Activated naive CD4-positive, alpha-beta T cell treated with anti-CD3 and anti-CD28 coated beads, Interleukin-2, amount 10 ng/mL, durations not matched to agents 7 days and 5 days (primary cell): ENCODE measurements around the gene CST9L.
"Not testable (repeated sequence)": the region's sequence is repeated elsewhere in the genome, so short reads cannot be mapped to it uniquely, and the experiment has no call there.

Experiments used
- CTCF ChIA-PET: fragments of 350-600 bp; sonication (Branson Sonifier 250); formaldehyde crosslinking; loops from one replicate; lab custom pipeline; 2021; ENCODE audit warnings: antibody characterized with exemption; lab: Charles Lee
- DNase-seq: peaks from one replicate; pipeline ENCODE4 v3.0.0-alpha.2; 2020
- H3K27ac Mint-ChIP-seq: one replicate; pipeline ENCODE4 v1.8.0; 2021; ENCODE audit warnings: mild to moderate bottlenecking, moderate library complexity, mixed read lengths
- H3K27me3 Mint-ChIP-seq: one replicate; pipeline ENCODE4 v1.8.0; 2021; ENCODE audit warnings: mild to moderate bottlenecking, mixed read lengths
- H3K36me3 Mint-ChIP-seq: one replicate; pipeline ENCODE4 v1.8.0; 2021; ENCODE audit warnings: mixed read lengths
- H3K4me1 Mint-ChIP-seq: one replicate; pipeline ENCODE4 v1.8.0; 2021; ENCODE audit warnings: mixed read lengths
- H3K4me3 Mint-ChIP-seq: one replicate; pipeline ENCODE4 v1.8.0; 2021; ENCODE audit warnings: mild to moderate bottlenecking, moderate library complexity, mixed read lengths
- H3K9me3 Mint-ChIP-seq: one replicate; pipeline ENCODE4 v1.8.0; 2021; ENCODE audit warnings: mixed read lengths

Gene CST9L

GRCh38 chr20:23601715-23602114 lies 33.4 kb upstream of the CST9L start:
- Mint-ChIP-seq H3K36me3 (no peaks in the 10 kb centered on the region), H3K27ac (no peak overlapping the region), H3K27me3 (peaks cover 9% of the 10 kb centered on the region), H3K4me1 (no peaks in the 10 kb centered on the region), H3K4me3 (no peak overlapping the region), H3K9me3 (no peaks in the 10 kb centered on the region)
- no peak for DNase-seq
- CTCF ChIA-PET: interaction anchor here (1.0 to 1.5 kb wide), 3 partner anchors 10 to 911 kb away, joined by 3 to 4 read pairs (median 3); no protein-coding TSS in a partner anchor

- no peaks in the 10 kb centered on the region for H3K36me3 Mint-ChIP-seq
- H3K27me3 Mint-ChIP-seq: peaks cover 3% of the 10 kb centered on the region
- H3K4me1 Mint-ChIP-seq: no peaks in the 10 kb centered on the region
- no peak overlapping the region for H3K4me3 Mint-ChIP-seq
- CTCF ChIA-PET: no interaction called here
- no peaks in the 10 kb centered on the region for H3K9me3 Mint-ChIP-seq
- DNase-seq: no peak
- no peak overlapping the region for H3K27ac Mint-ChIP-seq
Measured at GRCh38 chr20:23598481-23598880, 30.2 kb upstream of the CST9L start.

DNA sequence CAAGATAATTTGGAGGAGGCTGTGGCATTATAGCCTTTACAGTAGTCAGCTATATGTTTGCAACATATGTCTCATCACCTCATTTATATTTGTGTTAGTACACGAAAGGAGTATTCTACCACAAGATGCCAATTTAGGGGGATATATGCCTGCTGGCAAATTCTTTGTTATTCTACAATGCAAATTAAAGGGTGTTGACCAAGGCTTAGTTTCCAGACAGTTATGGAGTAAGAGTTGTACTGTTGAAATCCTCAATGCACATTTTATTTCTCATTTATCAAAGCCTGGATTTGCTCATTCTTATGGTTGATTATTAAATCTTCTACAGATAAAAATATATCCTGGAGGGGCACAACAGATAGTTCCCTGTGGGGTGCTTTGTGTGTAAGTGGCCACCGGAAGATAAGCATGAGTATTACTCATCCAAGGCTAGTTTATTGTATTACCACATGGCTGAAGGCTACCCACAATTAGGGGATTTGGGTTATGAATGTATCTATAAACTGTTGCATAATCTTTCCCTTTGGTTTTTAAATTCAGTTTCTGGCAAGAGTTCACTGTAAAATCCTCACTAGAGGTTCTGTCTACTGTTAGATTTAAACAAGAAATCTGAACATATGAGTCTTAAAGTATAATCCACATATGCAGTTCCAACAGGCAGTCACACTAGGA lies 28.4 kb upstream of the CST9L start:
- H3K27ac Mint-ChIP-seq: no peak overlapping the region
- H3K4me1 Mint-ChIP-seq: no peaks in the 10 kb centered on the region
- H3K9me3 Mint-ChIP-seq: no peaks in the 10 kb centered on the region
- CTCF ChIA-PET: no interaction called here
- H3K27me3 Mint-ChIP-seq: no peaks in the 10 kb centered on the region
- no peak overlapping the region for H3K4me3 Mint-ChIP-seq
- H3K36me3 Mint-ChIP-seq: no peaks in the 10 kb centered on the region
- DNase-seq: no peak

GRCh38 chr20:23595941-23596340 lies 27.7 kb upstream of the CST9L start:
- Mint-ChIP-seq H3K4me1 (no peaks in the 10 kb centered on the region), H3K27me3 (no peaks in the 10 kb centered on the region), H3K4me3 (no peak overlapping the region), H3K27ac (no peak overlapping the region), H3K36me3 (no peaks in the 10 kb centered on the region), H3K9me3 (no peaks in the 10 kb centered on the region)
- DNase-seq: no peak
- CTCF ChIA-PET: no interaction called here

DNA sequence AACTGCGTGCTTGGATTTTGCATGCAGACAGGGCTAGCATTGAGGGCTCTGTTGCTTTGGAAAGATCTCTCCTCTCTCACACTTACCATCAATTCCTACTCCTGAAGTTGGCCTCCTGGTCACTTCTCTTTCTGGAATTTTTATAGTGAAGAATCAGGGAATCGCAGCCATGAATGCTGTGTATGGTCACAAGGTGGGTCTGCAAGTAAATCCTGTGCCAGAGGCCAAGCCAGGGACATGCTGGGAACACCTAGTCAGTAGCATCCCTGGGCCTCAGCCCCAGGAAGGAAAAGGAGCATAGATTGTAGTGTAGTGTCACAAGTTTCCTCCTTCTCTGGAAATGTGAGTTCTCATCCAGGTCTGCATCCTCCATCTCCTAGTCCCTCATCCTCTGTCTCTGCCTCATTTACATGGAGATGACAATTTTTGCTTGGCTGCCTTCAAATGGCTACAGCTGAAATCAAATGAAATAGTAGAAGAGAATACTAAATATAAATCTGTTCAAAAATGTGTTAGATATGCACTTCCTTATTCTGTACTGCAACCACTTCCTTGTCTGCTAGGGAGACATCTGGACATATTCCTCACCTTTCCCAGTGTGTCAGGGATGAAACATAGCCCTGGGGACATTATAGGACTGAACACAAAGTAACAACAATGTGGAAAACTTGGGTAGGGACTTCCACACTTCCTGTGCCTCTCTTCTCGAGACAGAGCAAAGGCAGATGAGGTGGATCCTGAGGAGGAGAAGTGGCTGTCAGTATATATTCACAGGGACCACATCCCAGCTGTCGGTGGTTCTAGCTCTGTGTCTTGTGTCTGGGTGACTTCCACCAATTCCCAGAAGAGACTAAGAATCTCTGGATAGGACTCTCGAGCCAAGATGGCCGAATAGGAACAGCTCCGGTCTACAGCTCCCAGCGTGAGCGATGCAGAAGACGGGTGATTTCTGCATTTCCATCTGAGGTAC lies 20.4 kb upstream of the CST9L start:
- no peak for DNase-seq
- Mint-ChIP-seq H3K27me3 (peaks cover 6% of the 10 kb centered on the region), H3K4me3 (no peak overlapping the region), H3K9me3 (peaks cover 2% of the 10 kb centered on the region), H3K36me3 (no peaks in the 10 kb centered on the region), H3K27ac (no peak overlapping the region), H3K4me1 (no peaks in the 10 kb centered on the region)
- CTCF ChIA-PET: no interaction called here

- Mint-ChIP-seq H3K9me3 (peaks cover 2% of the 10 kb centered on the region), H3K36me3 (no peaks in the 10 kb centered on the region), H3K4me3 (no peak overlapping the region), H3K27me3 (peaks cover 6% of the 10 kb centered on the region), H3K27ac (no peak overlapping the region), H3K4me1 (no peaks in the 10 kb centered on the region)
- CTCF ChIA-PET: no interaction called here
- DNase-seq: no peak
Measured at GRCh38 chr20:23587631-23588030, 19.3 kb upstream of the CST9L start.

GRCh38 chr20:23586735-23587525 lies 18.6 kb upstream of the CST9L start:
- Mint-ChIP-seq H3K9me3 (peaks cover 2% of the 10 kb centered on the region), H3K27ac (no peak overlapping the region), H3K27me3 (peaks cover 6% of the 10 kb centered on the region), H3K4me1 (no peaks in the 10 kb centered on the region), H3K36me3 (no peaks in the 10 kb centered on the region), H3K4me3 (no peak overlapping the region)
- no peak for DNase-seq
- CTCF ChIA-PET: no interaction called here

GRCh38 chr20:23585808-23586734 lies 17.8 kb upstream of the CST9L start:
- no peak overlapping the region for H3K27ac Mint-ChIP-seq
- no peaks in the 10 kb centered on the region for H3K36me3 Mint-ChIP-seq
- H3K4me3 Mint-ChIP-seq: no peak overlapping the region
- no peak for DNase-seq
- H3K4me1 Mint-ChIP-seq: no peaks in the 10 kb centered on the region
- CTCF ChIA-PET: no interaction called here
- peaks cover 2% of the 10 kb centered on the region for H3K9me3 Mint-ChIP-seq
- H3K27me3 Mint-ChIP-seq: peaks cover 6% of the 10 kb centered on the region

- CTCF ChIA-PET: no interaction called here
- peaks cover 6% of the 10 kb centered on the region for H3K27me3 Mint-ChIP-seq
- H3K9me3 Mint-ChIP-seq: peaks cover 2% of the 10 kb centered on the region
- no peaks in the 10 kb centered on the region for H3K4me1 Mint-ChIP-seq
- no peak for DNase-seq
- no peaks in the 10 kb centered on the region for H3K36me3 Mint-ChIP-seq
- H3K4me3 Mint-ChIP-seq: no peak overlapping the region
- H3K27ac Mint-ChIP-seq: no peak overlapping the region
Measured at GRCh38 chr20:23585449-23585807, 17.1 kb upstream of the CST9L start.

- Mint-ChIP-seq H3K36me3 (no peaks in the 10 kb centered on the region), H3K27ac (no peak overlapping the region), H3K9me3 (peaks cover 2% of the 10 kb centered on the region), H3K4me1 (no peaks in the 10 kb centered on the region), H3K4me3 (no peak overlapping the region), H3K27me3 (peaks cover 6% of the 10 kb centered on the region)
- CTCF ChIA-PET: no interaction called here
- DNase-seq: no peak
Measured at GRCh38 chr20:23584434-23585199, 16.3 kb upstream of the CST9L start.

GRCh38 chr20:23583526-23583925 lies 15.2 kb upstream of the CST9L start:
- no peaks in the 10 kb centered on the region for H3K9me3 Mint-ChIP-seq
- no peak for DNase-seq
- H3K27me3 Mint-ChIP-seq: peaks cover 6% of the 10 kb centered on the region
- H3K27ac Mint-ChIP-seq: no peak overlapping the region
- no peaks in the 10 kb centered on the region for H3K36me3 Mint-ChIP-seq
- CTCF ChIA-PET: no interaction called here
- H3K4me1 Mint-ChIP-seq: no peaks in the 10 kb centered on the region
- no peak overlapping the region for H3K4me3 Mint-ChIP-seq

- H3K27me3 Mint-ChIP-seq: peaks cover 6% of the 10 kb centered on the region
- no peak overlapping the region for H3K27ac Mint-ChIP-seq
- H3K4me1 Mint-ChIP-seq: no peaks in the 10 kb centered on the region
- no peak overlapping the region for H3K4me3 Mint-ChIP-seq
- no peaks in the 10 kb centered on the region for H3K36me3 Mint-ChIP-seq
- no peaks in the 10 kb centered on the region for H3K9me3 Mint-ChIP-seq
- CTCF ChIA-PET: no interaction called here
- no peak for DNase-seq
Measured at GRCh38 chr20:23582293-23582692, 14.0 kb upstream of the CST9L start.

GRCh38 chr20:23581833-23582232 lies 13.5 kb upstream of the CST9L start:
- H3K27ac Mint-ChIP-seq, CTCF ChIA-PET, H3K36me3 Mint-ChIP-seq, H3K9me3 Mint-ChIP-seq, H3K4me1 Mint-ChIP-seq, H3K27me3 Mint-ChIP-seq, DNase-seq, H3K4me3 Mint-ChIP-seq: not testable (repeated sequence)
